HEK293 (cell line): ENCODE results near the gene CTCF.
A peak's percentile ranks its signal among the peaks of the same experiment; 100 is the strongest.

Experiments used
- CTCF ChIA-PET: fragments of 350-600 bp; formaldehyde crosslinking; extraction: SDS; loops from one replicate; lab custom pipeline; 2021; ENCODE audit warnings: antibody characterized with exemption; lab: Yijun Ruan, JAX
- POLR2A ChIA-PET: fragments of 300-600 bp; formaldehyde crosslinking; extraction: SDS; loops from one replicate; lab custom pipeline; 2020; ENCODE audit warnings: antibody characterized with exemption, inconsistent platforms; lab: Yijun Ruan, JAX
- H3K27ac ChIP-seq: fragments of 200-500 bp; sonication (Bioruptor generic); 2 replicates; pipeline ENCODE4 v1.5.1; 2014; ENCODE audit warnings: low read depth, low read length, control low read depth, inconsistent platforms; ENCODE audit errors: extremely low read depth
- H3K36me3 ChIP-seq, 2 experiments: fragments of 200-500 bp in 1 of 2; sonication (Bioruptor generic) in 1 of 2; 1 replicate in 1 of 2; 2 replicates in 1 of 2; pipeline ENCODE4 v1.5.1; 2014 to 2017; ENCODE audit warnings: inconsistent platforms in 2 of 2, low read length in 2 of 2; ENCODE audit not compliant: control insufficient read depth in 2 of 2, insufficient read depth in 1 of 2
- H3K4me1 ChIP-seq: fragments of 200-500 bp; sonication (Bioruptor generic); 2 replicates; pipeline ENCODE4 v1.5.1; 2014; ENCODE audit warnings: mild to moderate bottlenecking, low read length, inconsistent platforms; ENCODE audit not compliant: control insufficient read depth, insufficient read depth
- H3K4me3 ChIP-seq: 2 replicates; pipeline ENCODE4 v1.5.1; 2011; ENCODE audit warnings: low read depth, mild to moderate bottlenecking, control low read depth, low read length, moderate library complexity
- H3K9me3 ChIP-seq: fragments of 200-500 bp; sonication (Bioruptor generic); 2 replicates; pipeline ENCODE4 v1.5.1; 2014; ENCODE audit warnings: low read depth, low read length, inconsistent platforms; ENCODE audit not compliant: control insufficient read depth, insufficient read depth
- BCL11A ChIP-seq: fragments of 450-650 bp; formaldehyde crosslinking; IDR thresholded peaks from 2 replicates; pipeline ENCODE4 v1.5.1; 2016; ENCODE audit warnings: low read depth, missing biosample characterization, missing genetic modification characterization
- GLIS1 ChIP-seq: fragments of 450-650 bp; formaldehyde crosslinking; IDR thresholded peaks from 2 replicates; pipeline ENCODE4 v1.5.1; 2016; ENCODE audit warnings: missing biosample characterization, missing genetic modification characterization
- GLIS2 ChIP-seq: fragments of 450-650 bp; formaldehyde crosslinking; IDR thresholded peaks from 2 replicates; pipeline ENCODE4 v1.5.1; 2016; ENCODE audit warnings: missing biosample characterization, missing genetic modification characterization
- HOXC10 ChIP-seq: sonication (generic); formaldehyde crosslinking; IDR thresholded peaks from 2 replicates; pipeline ENCODE4 v1.8.1; 2023; ENCODE audit warnings: mild to moderate bottlenecking, missing genetic modification reagents
- INSM2 ChIP-seq: fragments of 450-650 bp; formaldehyde crosslinking; IDR thresholded peaks from 2 replicates; pipeline ENCODE4 v1.5.1; 2016; ENCODE audit warnings: missing biosample characterization, missing genetic modification characterization
- KLF10 ChIP-seq: fragments of 450-650 bp; IDR thresholded peaks from 2 replicates; pipeline ENCODE4 v1.5.1; 2018; ENCODE audit warnings: missing biosample characterization, mild to moderate bottlenecking, missing genetic modification characterization
- KLF8 ChIP-seq: fragments of 450-650 bp; formaldehyde crosslinking; IDR thresholded peaks from 2 replicates; pipeline ENCODE4 v1.5.1; 2016; ENCODE audit warnings: missing biosample characterization, missing genetic modification characterization
- MEIS1 ChIP-seq: sonication (generic); formaldehyde crosslinking; IDR thresholded peaks from 2 replicates; pipeline ENCODE4 v1.8.1; 2022; ENCODE audit warnings: missing genetic modification reagents, mild to moderate bottlenecking, borderline replicate concordance
- PRDM4 ChIP-seq: fragments of 450-650 bp; formaldehyde crosslinking; IDR thresholded peaks from 2 replicates; pipeline ENCODE4 v1.5.1; 2017; ENCODE audit warnings: missing biosample characterization, missing genetic modification characterization
- RBAK ChIP-seq: fragments of 450-650 bp; formaldehyde crosslinking; IDR thresholded peaks from 2 replicates; pipeline ENCODE4 v1.5.1; 2016; ENCODE audit warnings: missing biosample characterization, missing genetic modification characterization
- SP7 ChIP-seq: fragments of 450-650 bp; formaldehyde crosslinking; IDR thresholded peaks from 2 replicates; pipeline ENCODE4 v1.5.1; 2016; ENCODE audit warnings: missing biosample characterization, missing genetic modification characterization
- WT1 ChIP-seq: fragments of 450-650 bp; formaldehyde crosslinking; IDR thresholded peaks from 2 replicates; pipeline ENCODE4 v1.5.1; 2016; ENCODE audit warnings: missing biosample characterization, missing genetic modification characterization
- ZFP41 ChIP-seq: fragments of 450-650 bp; formaldehyde crosslinking; IDR thresholded peaks from 2 replicates; pipeline ENCODE4 v1.5.1; 2016; ENCODE audit warnings: missing biosample characterization, missing genetic modification characterization, borderline replicate concordance
- ZNF184 ChIP-seq: fragments of 450-650 bp; IDR thresholded peaks from 2 replicates; pipeline ENCODE4 v1.5.1; 2018; ENCODE audit warnings: missing biosample characterization, mild to moderate bottlenecking, missing genetic modification characterization
- ZNF394 ChIP-seq: fragments of 450-650 bp; formaldehyde crosslinking; IDR thresholded peaks from 2 replicates; pipeline ENCODE4 v1.5.1; 2016; ENCODE audit warnings: missing biosample characterization, missing genetic modification characterization, mild to moderate bottlenecking, moderate library complexity, borderline replicate concordance
- ZNF76 ChIP-seq: fragments of 450-650 bp; formaldehyde crosslinking; IDR thresholded peaks from 2 replicates; pipeline ENCODE4; 2016; ENCODE audit warnings: low read depth, missing biosample characterization, missing genetic modification characterization, borderline replicate concordance
- ZNF776 ChIP-seq: fragments of 450-650 bp; formaldehyde crosslinking; IDR thresholded peaks from 2 replicates; pipeline ENCODE4 v1.5.0; 2017; ENCODE audit warnings: missing biosample characterization, missing genetic modification characterization, borderline replicate concordance
- ZNF830 ChIP-seq: fragments of 450-650 bp; IDR thresholded peaks from 2 replicates; pipeline ENCODE4 v1.5.0; 2018; ENCODE audit warnings: missing biosample characterization, missing genetic modification characterization, low read depth, mild to moderate bottlenecking, moderate library complexity
- ZNF837 ChIP-seq: fragments of 450-650 bp; formaldehyde crosslinking; IDR thresholded peaks from 2 replicates; pipeline ENCODE4 v1.5.1; 2016; ENCODE audit warnings: missing biosample characterization, missing genetic modification characterization
- ZXDB ChIP-seq: fragments of 450-650 bp; formaldehyde crosslinking; IDR thresholded peaks from 2 replicates; pipeline ENCODE4 v1.5.1; 2016; ENCODE audit warnings: missing biosample characterization, missing genetic modification characterization
- TF ChIP-seq, protein P1 (sequence below): fragments of 450-650 bp; formaldehyde crosslinking; IDR thresholded peaks from 2 replicates; pipeline ENCODE4 v1.5.1; 2016; ENCODE audit warnings: missing biosample characterization, missing genetic modification characterization
- TF ChIP-seq, protein P2 (sequence below): fragments of 450-650 bp; formaldehyde crosslinking; IDR thresholded peaks from 2 replicates; pipeline ENCODE4 v1.5.1; 2016; ENCODE audit warnings: missing biosample characterization, missing genetic modification characterization
- TF ChIP-seq, protein P3 (sequence below): fragments of 450-650 bp; formaldehyde crosslinking; IDR thresholded peaks from 2 replicates; pipeline ENCODE4 v1.5.1; 2016; ENCODE audit warnings: missing biosample characterization, missing genetic modification characterization

CTCF gene

GRCh38 chr16:67659675-67660563 lies 97.6 kb downstream of the CTCF start, which contains the start of gene ACD:
ACD (minus strand) TSS chr16:67660260; CDS start chr16:67660220, 40 bp downstream.
- CTCF ChIA-PET, result interaction anchor here (0.6 to 3.2 kb wide), 10 partner anchors 11 to 625 kb away, joined by 3 to 19 read pairs (median 5); partner anchors contain the start of gene CARMIL2
- Histone ChIP-seq H3K27ac (peak within 1 kb of the TSS; percentile 75), H3K9me3 (no peaks in the 10 kb centered on the region), H3K4me1 (0 out of 2 replicates have a peak, but pooled peaks cover 4% of the 10 kb centered on the region), H3K4me3 (peak within 1 kb of the TSS; percentile 78), H3K36me3 (peaks cover 0 to 72% of the 10 kb centered on the region in 2 experiments; a peak in 1 of 3 replicates)
- POLR2A ChIA-PET, result interaction anchor here (0.5 to 2.0 kb wide), 14 partner anchors 8 to 425 kb away, joined by 3 to 20 read pairs (median 5); partner anchors contain the start of genes CARMIL2, CTCF, GFOD2 and NUTF2
- peak; percentile 73; the same call in 1 of the 2 replicates for TF ChIP-seq KLF8 (tag by site-specific recombination)
- no peak for TF ChIP-seq ZNF830 (tag by site-specific recombination)
- TF ChIP-seq INSM2 (tag by site-specific recombination), result no peak
- TF ChIP-seq ZNF184 (tag by site-specific recombination), result no peak
- peak; percentile 49; the same call in 1 of the 2 replicates for TF ChIP-seq SP7
- no peak for TF ChIP-seq WT1
- TF ChIP-seq PRDM4 (tag by site-specific recombination), result no peak
- TF ChIP-seq, protein P1, sequence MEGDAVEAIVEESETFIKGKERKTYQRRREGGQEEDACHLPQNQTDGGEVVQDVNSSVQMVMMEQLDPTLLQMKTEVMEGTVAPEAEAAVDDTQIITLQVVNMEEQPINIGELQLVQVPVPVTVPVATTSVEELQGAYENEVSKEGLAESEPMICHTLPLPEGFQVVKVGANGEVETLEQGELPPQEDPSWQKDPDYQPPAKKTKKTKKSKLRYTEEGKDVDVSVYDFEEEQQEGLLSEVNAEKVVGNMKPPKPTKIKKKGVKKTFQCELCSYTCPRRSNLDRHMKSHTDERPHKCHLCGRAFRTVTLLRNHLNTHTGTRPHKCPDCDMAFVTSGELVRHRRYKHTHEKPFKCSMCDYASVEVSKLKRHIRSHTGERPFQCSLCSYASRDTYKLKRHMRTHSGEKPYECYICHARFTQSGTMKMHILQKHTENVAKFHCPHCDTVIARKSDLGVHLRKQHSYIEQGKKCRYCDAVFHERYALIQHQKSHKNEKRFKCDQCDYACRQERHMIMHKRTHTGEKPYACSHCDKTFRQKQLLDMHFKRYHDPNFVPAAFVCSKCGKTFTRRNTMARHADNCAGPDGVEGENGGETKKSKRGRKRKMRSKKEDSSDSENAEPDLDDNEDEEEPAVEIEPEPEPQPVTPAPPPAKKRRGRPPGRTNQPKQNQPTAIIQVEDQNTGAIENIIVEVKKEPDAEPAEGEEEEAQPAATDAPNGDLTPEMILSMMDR (tag by site-specific recombination), result no peak
- TF ChIP-seq, protein P2, sequence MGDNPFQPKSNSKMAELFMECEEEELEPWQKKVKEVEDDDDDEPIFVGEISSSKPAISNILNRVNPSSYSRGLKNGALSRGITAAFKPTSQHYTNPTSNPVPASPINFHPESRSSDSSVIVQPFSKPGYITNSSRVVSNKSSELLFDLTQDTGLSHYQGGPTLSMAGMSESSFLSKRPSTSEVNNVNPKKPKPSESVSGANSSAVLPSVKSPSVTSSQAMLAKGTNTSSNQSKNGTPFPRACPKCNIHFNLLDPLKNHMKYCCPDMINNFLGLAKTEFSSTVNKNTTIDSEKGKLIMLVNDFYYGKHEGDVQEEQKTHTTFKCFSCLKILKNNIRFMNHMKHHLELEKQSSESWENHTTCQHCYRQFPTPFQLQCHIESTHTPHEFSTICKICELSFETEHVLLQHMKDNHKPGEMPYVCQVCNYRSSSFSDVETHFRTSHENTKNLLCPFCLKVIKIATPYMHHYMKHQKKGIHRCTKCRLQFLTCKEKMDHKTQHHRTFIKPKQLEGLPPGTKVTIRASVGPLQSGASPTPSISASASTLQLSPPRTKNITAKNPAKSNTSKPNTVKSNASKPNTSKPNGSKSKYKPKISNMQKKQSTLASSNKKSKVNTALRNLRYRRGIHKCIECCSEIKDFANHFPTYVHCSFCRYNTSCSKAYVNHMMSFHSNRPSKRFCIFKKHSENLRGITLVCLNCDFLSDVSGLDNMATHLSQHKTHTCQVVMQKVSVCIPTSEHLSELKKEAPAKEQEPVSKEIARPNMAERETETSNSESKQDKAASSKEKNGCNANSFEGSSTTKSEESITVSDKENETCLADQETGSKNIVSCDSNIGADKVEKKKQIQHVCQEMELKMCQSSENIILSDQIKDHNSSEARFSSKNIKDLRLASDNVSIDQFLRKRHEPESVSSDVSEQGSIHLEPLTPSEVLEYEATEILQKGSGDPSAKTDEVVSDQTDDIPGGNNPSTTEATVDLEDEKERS (tag by site-specific recombination), result no peak
- TF ChIP-seq KLF10 (tag by site-specific recombination), result 0 out of 2 replicates have a peak, but pooled peaks have one; percentile 8
- TF ChIP-seq GLIS1 (tag by site-specific recombination), result peak; percentile 50
- no peak for TF ChIP-seq MEIS1 (CRISPR knock-in tag)
- no peak for TF ChIP-seq ZNF776 (tag by site-specific recombination)
- no peak for TF ChIP-seq HOXC10 (CRISPR knock-in tag)
- TF ChIP-seq ZXDB (tag by site-specific recombination), result peak; percentile 73
- no peak for TF ChIP-seq ZNF76 (tag by site-specific recombination)
- TF ChIP-seq ZNF394 (tag by site-specific recombination), result no peak
- TF ChIP-seq ZFP41 (tag by site-specific recombination), result no peak
- TF ChIP-seq RBAK (tag by site-specific recombination), result no peak
- no peak for TF ChIP-seq BCL11A (tag by site-specific recombination)
- no peak for TF ChIP-seq ZNF837 (tag by site-specific recombination)
- peak; percentile 60 for TF ChIP-seq GLIS2
- TF ChIP-seq, protein P3, sequence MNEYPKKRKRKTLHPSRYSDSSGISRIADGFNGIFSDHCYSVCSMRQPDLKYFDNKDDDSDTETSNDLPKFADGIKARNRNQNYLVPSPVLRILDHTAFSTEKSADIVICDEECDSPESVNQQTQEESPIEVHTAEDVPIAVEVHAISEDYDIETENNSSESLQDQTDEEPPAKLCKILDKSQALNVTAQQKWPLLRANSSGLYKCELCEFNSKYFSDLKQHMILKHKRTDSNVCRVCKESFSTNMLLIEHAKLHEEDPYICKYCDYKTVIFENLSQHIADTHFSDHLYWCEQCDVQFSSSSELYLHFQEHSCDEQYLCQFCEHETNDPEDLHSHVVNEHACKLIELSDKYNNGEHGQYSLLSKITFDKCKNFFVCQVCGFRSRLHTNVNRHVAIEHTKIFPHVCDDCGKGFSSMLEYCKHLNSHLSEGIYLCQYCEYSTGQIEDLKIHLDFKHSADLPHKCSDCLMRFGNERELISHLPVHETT, result no peak
